ENCODE measurements around the gene WWOX. TPM values are rescaled to one million over a fixed set of nuclear protein-coding genes. Genes with fewer than 3 reads are reported as not detected.
A peak's percentile ranks its signal among the peaks of the same experiment; 100 is the strongest.

Gene WWOX
- total RNA-seq, 3 donors from 2014 or later: 11.7 to 18.0 (median 13.8) TPM

DNA sequence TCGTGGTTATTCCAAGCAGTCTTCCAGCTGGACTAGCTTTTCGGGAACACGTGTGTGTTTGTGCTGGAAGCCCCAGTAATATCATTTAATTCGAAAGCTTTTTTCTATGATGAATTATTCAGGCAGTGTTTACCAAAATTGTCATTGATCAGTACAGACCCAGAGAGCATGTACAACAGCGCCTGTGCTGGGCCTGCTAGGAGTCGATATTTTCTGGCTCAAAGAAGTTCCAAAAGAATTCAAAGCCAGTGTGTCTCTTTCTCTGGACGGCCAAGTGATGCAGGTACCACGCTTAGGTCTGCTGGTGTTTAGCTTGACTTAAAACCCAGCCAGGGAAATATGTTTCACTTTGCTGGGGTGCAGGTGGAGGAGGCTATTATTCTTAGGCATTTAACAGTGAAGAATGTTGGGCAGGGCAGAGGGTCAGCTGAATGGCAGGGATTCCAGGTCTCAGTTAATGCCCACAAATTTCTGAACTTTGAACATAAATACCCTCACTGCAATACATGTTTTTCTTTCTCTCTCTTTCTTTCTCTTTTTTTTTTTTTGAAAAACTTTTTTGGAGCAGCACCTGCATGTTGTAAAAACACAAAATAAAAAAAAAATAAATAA, 401.3 kb downstream of the WWOX start:
- no peaks in the 10 kb centered on the region for H3K9me3 ChIP-seq
- TF ChIP-seq, protein P1, sequence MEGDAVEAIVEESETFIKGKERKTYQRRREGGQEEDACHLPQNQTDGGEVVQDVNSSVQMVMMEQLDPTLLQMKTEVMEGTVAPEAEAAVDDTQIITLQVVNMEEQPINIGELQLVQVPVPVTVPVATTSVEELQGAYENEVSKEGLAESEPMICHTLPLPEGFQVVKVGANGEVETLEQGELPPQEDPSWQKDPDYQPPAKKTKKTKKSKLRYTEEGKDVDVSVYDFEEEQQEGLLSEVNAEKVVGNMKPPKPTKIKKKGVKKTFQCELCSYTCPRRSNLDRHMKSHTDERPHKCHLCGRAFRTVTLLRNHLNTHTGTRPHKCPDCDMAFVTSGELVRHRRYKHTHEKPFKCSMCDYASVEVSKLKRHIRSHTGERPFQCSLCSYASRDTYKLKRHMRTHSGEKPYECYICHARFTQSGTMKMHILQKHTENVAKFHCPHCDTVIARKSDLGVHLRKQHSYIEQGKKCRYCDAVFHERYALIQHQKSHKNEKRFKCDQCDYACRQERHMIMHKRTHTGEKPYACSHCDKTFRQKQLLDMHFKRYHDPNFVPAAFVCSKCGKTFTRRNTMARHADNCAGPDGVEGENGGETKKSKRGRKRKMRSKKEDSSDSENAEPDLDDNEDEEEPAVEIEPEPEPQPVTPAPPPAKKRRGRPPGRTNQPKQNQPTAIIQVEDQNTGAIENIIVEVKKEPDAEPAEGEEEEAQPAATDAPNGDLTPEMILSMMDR (IDR thresholded peaks at IDR 0.05): no peak
- no peak for DNase-seq
- no peak for ATAC-seq
- no peaks in the 10 kb centered on the region for H3K4me1 ChIP-seq (ENCODE audit: low read depth)
- no peak overlapping the region for H3K4me3 ChIP-seq
- H3K36me3 ChIP-seq (ENCODE audit: low read depth): no peaks in the 10 kb centered on the region
- intact Hi-C loops (cut with DNase I, micrococcal nuclease): loop anchor here in 1 of 2 donors (5.0 kb wide), 1 partner anchor 1102 kb away; the partner anchor contains the start of gene MAF

DNA sequence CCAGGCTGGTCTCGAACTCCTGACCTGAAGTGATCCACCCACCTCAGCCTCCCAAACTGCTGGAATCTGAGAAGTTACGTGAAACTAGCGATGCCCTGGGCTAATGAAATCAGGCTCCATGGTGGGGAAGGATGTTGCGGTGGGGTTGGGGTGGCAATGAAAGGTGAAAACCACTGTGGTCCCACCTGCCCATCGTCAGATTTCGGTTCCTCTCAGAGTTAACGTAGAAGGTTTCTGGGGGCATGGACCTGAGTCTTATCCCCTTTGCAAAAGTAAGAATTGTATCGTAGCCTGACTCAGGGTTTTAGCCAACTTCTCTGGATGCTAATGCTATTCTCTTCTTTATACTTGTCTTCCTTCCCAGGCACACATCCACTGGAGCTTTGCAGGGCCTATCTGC, 402.3 kb downstream of the WWOX start:
- Histone ChIP-seq H3K4me3 (no peak overlapping the region), H3K9me3 (no peaks in the 10 kb centered on the region), H3K4me1 (ENCODE audit: low read depth) (no peaks in the 10 kb centered on the region), H3K36me3 (ENCODE audit: low read depth) (no peaks in the 10 kb centered on the region)
- DNase-seq: no peak
- no peak for ATAC-seq
- intact Hi-C loops (cut with DNase I, micrococcal nuclease): loop anchor here in 1 of 2 donors (5.0 kb wide), 1 partner anchor 1101 kb away; the partner anchor contains the start of gene MAF
- TF ChIP-seq, protein P1 (IDR thresholded peaks at IDR 0.05): no peak

DNA sequence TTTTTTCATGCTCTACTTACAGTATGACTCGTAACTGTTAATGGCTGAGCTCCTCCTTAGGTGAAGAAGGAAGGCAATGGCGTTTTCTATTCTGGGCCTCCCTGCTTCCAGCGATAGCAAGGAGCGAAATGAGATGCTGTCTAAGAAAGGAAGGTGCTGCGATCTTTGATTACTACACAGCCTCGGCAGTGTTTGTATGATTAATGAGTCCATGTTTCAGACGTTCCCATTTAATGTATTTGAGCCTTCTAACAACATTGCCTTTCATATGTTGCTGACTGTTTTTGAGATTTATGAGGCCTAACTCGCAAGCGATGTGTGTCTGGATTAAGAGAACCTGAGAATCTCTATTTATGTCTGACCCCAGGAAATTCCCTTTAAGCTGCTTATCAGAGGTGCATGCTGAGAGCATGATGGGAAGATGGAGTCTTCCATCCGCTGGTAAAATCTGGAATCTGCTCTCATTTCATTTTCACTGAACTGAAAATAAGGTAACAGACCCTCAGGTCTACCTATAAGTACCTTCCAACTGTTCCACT, 403.4 kb downstream of the WWOX start:
- Histone ChIP-seq H3K4me3 (no peak overlapping the region), H3K36me3 (ENCODE audit: low read depth) (no peaks in the 10 kb centered on the region), H3K4me1 (ENCODE audit: low read depth) (no peaks in the 10 kb centered on the region), H3K9me3 (no peaks in the 10 kb centered on the region)
- DNase-seq (no peak), ATAC-seq (no peak)
- TF ChIP-seq, protein P1 (IDR thresholded peaks at IDR 0.05): no peak
- intact Hi-C loops (cut with DNase I, micrococcal nuclease): loop anchor here in 1 of 2 donors (5.0 kb wide), 1 partner anchor 1099 kb away; the partner anchor contains the start of gene MAF

DNA sequence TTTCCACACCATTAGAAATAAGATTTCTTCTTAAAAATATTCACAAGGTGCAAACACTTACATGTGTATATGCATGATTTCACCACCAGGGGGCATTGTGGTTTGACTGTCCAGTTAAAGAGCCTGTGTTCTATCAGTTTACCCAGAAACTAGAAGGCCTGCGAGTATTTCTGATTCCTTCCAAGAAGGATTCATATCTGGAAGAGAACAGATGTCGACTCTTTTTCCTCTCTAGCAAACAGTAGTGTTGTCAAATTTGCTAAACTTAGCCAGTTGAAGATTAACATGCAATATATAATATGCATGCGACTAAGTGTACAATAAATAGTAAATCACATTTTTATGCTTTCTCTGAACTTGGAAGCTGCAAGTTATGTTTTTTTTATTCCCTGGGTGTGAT, 404.1 kb downstream of the WWOX start:
- Histone ChIP-seq H3K4me1 (ENCODE audit: low read depth) (no peaks in the 10 kb centered on the region), H3K36me3 (ENCODE audit: low read depth) (no peaks in the 10 kb centered on the region), H3K4me3 (no peak overlapping the region), H3K9me3 (no peaks in the 10 kb centered on the region)
- intact Hi-C loops (cut with DNase I, micrococcal nuclease): loop anchor here in 1 of 2 donors (5.0 kb wide), 1 partner anchor 1099 kb away; the partner anchor contains the start of gene MAF
- DNase-seq (peak in 1 of 3 donors; percentile 83), ATAC-seq (peak; percentile 60)
- TF ChIP-seq, protein P1 (IDR thresholded peaks at IDR 0.05): peak; percentile 62

DNA sequence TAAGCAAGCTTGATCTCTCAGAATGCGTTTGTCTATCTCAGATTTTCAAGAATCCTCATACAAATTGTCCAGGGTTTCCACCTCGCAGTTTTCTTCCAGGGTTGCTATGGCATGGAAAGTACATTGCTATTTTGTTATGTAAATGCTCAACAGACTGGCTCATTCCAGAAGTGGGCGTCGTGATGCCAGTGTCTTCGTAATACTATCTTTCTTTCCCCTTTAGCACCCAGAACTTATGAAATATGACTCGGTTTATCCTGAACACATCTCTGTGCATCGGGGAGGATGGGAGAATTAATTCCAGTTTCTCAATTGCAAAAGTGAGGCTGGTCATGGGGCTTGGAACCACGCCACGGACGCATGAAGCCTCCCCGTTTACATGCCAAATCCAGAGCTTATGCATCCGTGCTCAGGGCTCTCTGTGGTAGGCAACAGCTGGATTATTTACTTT, 405.0 kb downstream of the WWOX start:
- no peak for ATAC-seq
- Histone ChIP-seq H3K9me3 (no peaks in the 10 kb centered on the region), H3K4me1 (ENCODE audit: low read depth) (no peaks in the 10 kb centered on the region), H3K4me3 (no peak overlapping the region), H3K36me3 (ENCODE audit: low read depth) (no peaks in the 10 kb centered on the region)
- intact Hi-C loops (cut with DNase I, micrococcal nuclease): loop anchor here in 1 of 2 donors (5.0 kb wide), 1 partner anchor 1098 kb away; the partner anchor contains the start of gene MAF
- peak in 2 of 3 donors; percentile 29 to 36 for DNase-seq
- TF ChIP-seq, protein P1 (IDR thresholded peaks at IDR 0.05): no peak
